HepG2 (cell line): ENCODE measurements around the gene CAPS. TPM values are rescaled to one million over a fixed set of nuclear protein-coding genes. Genes with fewer than 3 reads are reported as not detected.
A peak's percentile ranks its signal among the peaks of the same experiment; 100 is the strongest.

Experiments
- AGO1 ChIP-seq: fragments of 200-400 bp; formaldehyde crosslinking; IDR thresholded peaks from 2 replicates; pipeline ENCODE4 v1.6.1; 2017; ENCODE audit warnings: mild to moderate bottlenecking, low read depth, low read length, moderate library complexity; ENCODE audit not compliant: poor library complexity, severe bottlenecking
- ASH2L ChIP-seq: fragments of 300-600, 200-600 bp; sonication (generic); IDR thresholded peaks from 2 replicates; pipeline ENCODE4 v1.7.0; 2017; ENCODE audit warnings: low read depth, mild to moderate bottlenecking, moderate library complexity, mixed read lengths, low read length; ENCODE audit not compliant: insufficient read length
- ATF1 ChIP-seq: IDR thresholded peaks from 2 replicates; pipeline ENCODE4 v1.6.1; 2016; ENCODE audit warnings: mild to moderate bottlenecking, control low read depth
- FOXP1 ChIP-seq, 2 experiments: fragments of 450-650 bp in 1 of 2; IDR thresholded peaks; 2 replicates each; pipeline ENCODE4 v1.6.1; 2017 to 2018; ENCODE audit warnings: antibody characterized with exemption in 1 of 2
- GFI1 ChIP-seq: sonication (generic); formaldehyde crosslinking; IDR thresholded peaks from 2 replicates; pipeline ENCODE4 v1.5.0; 2020; ENCODE audit warnings: missing genetic modification reagents, mild to moderate bottlenecking, borderline replicate concordance
- HMG20A ChIP-seq: IDR thresholded peaks from 2 replicates; pipeline ENCODE4 v1.6.1; 2016; ENCODE audit warnings: borderline replicate concordance
- KDM4B ChIP-seq: sonication (generic); formaldehyde crosslinking; IDR thresholded peaks from 2 replicates; pipeline ENCODE4 v1.4.0; 2020; ENCODE audit warnings: missing genetic modification reagents
- RAD51 ChIP-seq: fragments of 450-650 bp; IDR thresholded peaks from 2 replicates; pipeline ENCODE4 v1.6.1; 2016; ENCODE audit warnings: borderline replicate concordance
- WIZ ChIP-seq: sonication (generic); formaldehyde crosslinking; IDR thresholded peaks from 2 replicates; pipeline ENCODE4 v1.5.1; 2020; ENCODE audit warnings: mild to moderate bottlenecking, missing genetic modification reagents
- YEATS4 ChIP-seq: sonication (generic); formaldehyde crosslinking; IDR thresholded peaks from 2 replicates; pipeline ENCODE4 v1.4.0; 2020; ENCODE audit warnings: missing genetic modification reagents, borderline replicate concordance
- ZFP1 ChIP-seq: IDR thresholded peaks from 2 replicates; pipeline ENCODE4 v1.6.1; 2016
- ZNF136 ChIP-seq: sonication (generic); formaldehyde crosslinking; IDR thresholded peaks from 2 replicates; pipeline ENCODE4 v1.8.1; 2022; ENCODE audit warnings: low read depth, mild to moderate bottlenecking, moderate library complexity, missing genetic modification reagents
- ZNF205 ChIP-seq: IDR thresholded peaks from 2 replicates; pipeline ENCODE4 v1.6.1; 2018; ENCODE audit warnings: missing biosample characterization, missing genetic modification reagents
- ZNF530 ChIP-seq: sonication (generic); formaldehyde crosslinking; IDR thresholded peaks from 2 replicates; pipeline ENCODE4 v1.5.0; 2020; ENCODE audit warnings: low read depth, mild to moderate bottlenecking, missing genetic modification reagents
- ZNF746 ChIP-seq: sonication (generic); formaldehyde crosslinking; IDR thresholded peaks from 2 replicates; pipeline ENCODE4 v1.8.0; 2022; ENCODE audit warnings: mild to moderate bottlenecking, missing genetic modification reagents
- polyA plus RNA-seq, 8 experiments: library from polyadenylated mRNA; depleted of rRNA in 3 of 8; stranded (reverse) in 7 of 8; unstranded in 1 of 8; fragments of >200 nt; fragmentation: Illumina TruSeq in 4 of 8; extraction: Trizol in 4 of 8; gene quantifications; 2 replicates each; pipeline versions ENCODE4 v1.2.1 to v1.2.3, GENCODE V29; 2011 to 2016; ENCODE audit warnings: low read depth in 4 of 8, missing spikeins in 1 of 8, mixed read lengths in 1 of 8; ENCODE audit not compliant: insufficient read depth in 1 of 8
- total RNA-seq, 5 experiments: library from RNA; depleted of rRNA; stranded (reverse); fragments of >200 nt; fragmentation: Illumina TruSeq; extraction: Trizol; gene quantifications; 2 replicates each; pipeline ENCODE4 v1.2.3, GENCODE V29; 2016; ENCODE audit warnings: low read depth in 1 of 5
- TF ChIP-seq, protein P1 (sequence below), 2 experiments: sonication (generic) in 1 of 2; formaldehyde crosslinking in 1 of 2; IDR thresholded peaks; 2 replicates each; pipeline versions ENCODE4 v1.6.1 to v1.9.0; 2014 to 2022; ENCODE audit warnings: antibody characterized with exemption in 1 of 2, borderline replicate concordance in 1 of 2, inconsistent platforms in 1 of 2, low read depth in 1 of 2, missing genetic modification reagents in 1 of 2
- TF ChIP-seq, protein P2 (sequence below): IDR thresholded peaks from 2 replicates; pipeline ENCODE4 v1.6.1; 2016; ENCODE audit warnings: missing compliant biosample characterization, missing genetic modification reagents, borderline replicate concordance
- TF ChIP-seq, protein P3 (sequence below): IDR thresholded peaks from 2 replicates; pipeline ENCODE4 v1.6.1; 2012; ENCODE audit warnings: low read depth, low read length, improper control_type of control experiment

CAPS gene
- total and polyA plus RNA-seq, 2 of the 13 experiments (the other 11 are each of a cell fraction or from before 2014, with no cell fraction given), result 3.1 TPM

DNA sequence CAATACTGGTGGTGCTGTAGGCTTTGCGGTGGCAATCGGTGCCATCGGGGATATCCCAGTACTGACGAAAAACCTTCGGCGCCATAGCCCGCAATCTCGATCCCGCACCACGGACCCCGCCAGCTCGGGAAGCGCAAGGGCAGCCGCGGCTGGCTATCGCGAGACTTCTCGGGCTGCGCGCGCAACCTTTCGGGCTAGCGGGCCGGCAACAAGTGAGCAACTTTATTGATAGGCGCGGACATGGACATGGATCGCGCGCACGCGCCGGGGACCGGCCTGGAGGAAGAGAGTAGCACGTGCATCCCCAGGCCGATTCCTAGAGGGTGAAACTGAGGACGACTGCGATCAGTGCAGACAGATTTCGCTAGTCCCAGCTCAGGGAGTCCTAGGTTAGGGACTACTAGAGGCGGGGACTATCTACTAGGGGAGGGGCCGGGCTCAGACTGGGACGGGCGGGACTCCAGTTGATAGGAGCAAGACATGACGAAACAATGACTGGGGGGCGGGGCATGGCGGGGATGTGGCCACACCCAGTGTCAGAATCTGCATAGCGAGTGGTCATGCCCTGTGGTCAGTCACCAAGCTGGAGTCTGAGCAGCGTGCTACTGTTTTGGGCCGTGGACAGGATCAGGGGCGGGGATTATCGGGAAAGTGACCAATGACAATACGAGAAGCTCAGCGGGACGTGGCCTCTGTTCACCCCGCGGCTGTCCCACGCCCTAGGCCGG lies 10.3 kb upstream of the CAPS start, which contains the start of gene NDUFA11 (continued):
- TF ChIP-seq, protein P1, sequence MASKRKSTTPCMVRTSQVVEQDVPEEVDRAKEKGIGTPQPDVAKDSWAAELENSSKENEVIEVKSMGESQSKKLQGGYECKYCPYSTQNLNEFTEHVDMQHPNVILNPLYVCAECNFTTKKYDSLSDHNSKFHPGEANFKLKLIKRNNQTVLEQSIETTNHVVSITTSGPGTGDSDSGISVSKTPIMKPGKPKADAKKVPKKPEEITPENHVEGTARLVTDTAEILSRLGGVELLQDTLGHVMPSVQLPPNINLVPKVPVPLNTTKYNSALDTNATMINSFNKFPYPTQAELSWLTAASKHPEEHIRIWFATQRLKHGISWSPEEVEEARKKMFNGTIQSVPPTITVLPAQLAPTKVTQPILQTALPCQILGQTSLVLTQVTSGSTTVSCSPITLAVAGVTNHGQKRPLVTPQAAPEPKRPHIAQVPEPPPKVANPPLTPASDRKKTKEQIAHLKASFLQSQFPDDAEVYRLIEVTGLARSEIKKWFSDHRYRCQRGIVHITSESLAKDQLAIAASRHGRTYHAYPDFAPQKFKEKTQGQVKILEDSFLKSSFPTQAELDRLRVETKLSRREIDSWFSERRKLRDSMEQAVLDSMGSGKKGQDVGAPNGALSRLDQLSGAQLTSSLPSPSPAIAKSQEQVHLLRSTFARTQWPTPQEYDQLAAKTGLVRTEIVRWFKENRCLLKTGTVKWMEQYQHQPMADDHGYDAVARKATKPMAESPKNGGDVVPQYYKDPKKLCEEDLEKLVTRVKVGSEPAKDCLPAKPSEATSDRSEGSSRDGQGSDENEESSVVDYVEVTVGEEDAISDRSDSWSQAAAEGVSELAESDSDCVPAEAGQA (IDR thresholded peaks at IDR 0.05; ENCODE audit: low read depth), result peak; percentile 65; the same call in 1 of the 2 replicates
- TF ChIP-seq, protein P1 (CRISPR knock-in tag; IDR thresholded peaks at IDR 0.05; ENCODE audit: borderline replicate concordance), result no peak
- TF ChIP-seq HMG20A (CRISPR knock-in tag) (no peak), AGO1 (no peak), YEATS4 (CRISPR knock-in tag) (peak; percentile 80; the same call in 1 of the 2 replicates), KDM4B (CRISPR knock-in tag) (no peak), ATF1 (CRISPR knock-in tag) (peak; percentile 31; the same call in 1 of the 2 replicates), ZFP1 (0 out of 2 replicates have a peak, but pooled peaks have one; percentile 67), WIZ (CRISPR knock-in tag) (no peak), RAD51 (no peak), ASH2L (peak; percentile 94), ZNF530 (no peak), ZNF136 (CRISPR knock-in tag) (peak; percentile 77; the same call in 1 of the 2 replicates), ZNF746 (CRISPR knock-in tag) (0 out of 2 replicates have a peak, but pooled peaks have one; percentile 31), ZNF205 (CRISPR knock-in tag) (no peak), FOXP1 (IDR thresholded peaks at IDR 0.05) (no peak), FOXP1 (CRISPR knock-in tag; IDR thresholded peaks at IDR 0.05) (no peak; the same call in 1 of the 2 replicates), GFI1 (no peak)
- TF ChIP-seq, protein P2, sequence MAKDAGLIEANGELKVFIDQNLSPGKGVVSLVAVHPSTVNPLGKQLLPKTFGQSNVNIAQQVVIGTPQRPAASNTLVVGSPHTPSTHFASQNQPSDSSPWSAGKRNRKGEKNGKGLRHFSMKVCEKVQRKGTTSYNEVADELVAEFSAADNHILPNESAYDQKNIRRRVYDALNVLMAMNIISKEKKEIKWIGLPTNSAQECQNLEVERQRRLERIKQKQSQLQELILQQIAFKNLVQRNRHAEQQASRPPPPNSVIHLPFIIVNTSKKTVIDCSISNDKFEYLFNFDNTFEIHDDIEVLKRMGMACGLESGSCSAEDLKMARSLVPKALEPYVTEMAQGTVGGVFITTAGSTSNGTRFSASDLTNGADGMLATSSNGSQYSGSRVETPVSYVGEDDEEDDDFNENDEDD (CRISPR knock-in tag), result peak; percentile 90; the same call in 1 of the 2 replicates
- TF ChIP-seq, protein P3, sequence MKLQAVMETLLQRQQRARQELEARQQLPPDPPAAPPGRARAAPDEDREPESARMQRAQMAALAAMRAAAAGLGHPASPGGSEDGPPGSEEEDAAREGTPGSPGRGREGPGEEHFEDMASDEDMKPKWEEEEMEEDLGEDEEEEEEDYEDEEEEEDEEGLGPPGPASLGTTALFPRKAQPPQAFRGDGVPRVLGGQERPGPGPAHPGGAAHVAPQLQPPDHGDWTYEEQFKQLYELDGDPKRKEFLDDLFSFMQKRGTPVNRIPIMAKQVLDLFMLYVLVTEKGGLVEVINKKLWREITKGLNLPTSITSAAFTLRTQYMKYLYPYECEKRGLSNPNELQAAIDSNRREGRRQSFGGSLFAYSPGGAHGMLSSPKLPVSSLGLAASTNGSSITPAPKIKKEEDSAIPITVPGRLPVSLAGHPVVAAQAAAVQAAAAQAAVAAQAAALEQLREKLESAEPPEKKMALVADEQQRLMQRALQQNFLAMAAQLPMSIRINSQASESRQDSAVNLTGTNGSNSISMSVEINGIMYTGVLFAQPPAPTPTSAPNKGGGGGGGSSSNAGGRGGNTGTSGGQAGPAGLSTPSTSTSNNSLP, result peak; percentile 30; the same call in 1 of the 2 replicates
